Epithelial cell of esophagus (primary cell): ENCODE measurements around the gene SIL1.

ENCODE experiments used
- DNase-seq: peaks from one replicate; pipeline ENCODE4 v3.0.0; 2010; ENCODE audit warnings: low read depth
- H3K4me3 ChIP-seq: 2 replicates; pipeline ENCODE4 v1.5.1; 2011; ENCODE audit warnings: mild to moderate bottlenecking, low read length, control low read depth
- TF ChIP-seq, protein P1 (sequence below): IDR thresholded peaks from 2 replicates; pipeline ENCODE4 v1.5.1; 2011; ENCODE audit warnings: low read depth, mild to moderate bottlenecking, low read length, control low read depth, inconsistent platforms; ENCODE audit not compliant: insufficient read depth; ENCODE audit errors: missing control alignments

SIL1 gene

DNA sequence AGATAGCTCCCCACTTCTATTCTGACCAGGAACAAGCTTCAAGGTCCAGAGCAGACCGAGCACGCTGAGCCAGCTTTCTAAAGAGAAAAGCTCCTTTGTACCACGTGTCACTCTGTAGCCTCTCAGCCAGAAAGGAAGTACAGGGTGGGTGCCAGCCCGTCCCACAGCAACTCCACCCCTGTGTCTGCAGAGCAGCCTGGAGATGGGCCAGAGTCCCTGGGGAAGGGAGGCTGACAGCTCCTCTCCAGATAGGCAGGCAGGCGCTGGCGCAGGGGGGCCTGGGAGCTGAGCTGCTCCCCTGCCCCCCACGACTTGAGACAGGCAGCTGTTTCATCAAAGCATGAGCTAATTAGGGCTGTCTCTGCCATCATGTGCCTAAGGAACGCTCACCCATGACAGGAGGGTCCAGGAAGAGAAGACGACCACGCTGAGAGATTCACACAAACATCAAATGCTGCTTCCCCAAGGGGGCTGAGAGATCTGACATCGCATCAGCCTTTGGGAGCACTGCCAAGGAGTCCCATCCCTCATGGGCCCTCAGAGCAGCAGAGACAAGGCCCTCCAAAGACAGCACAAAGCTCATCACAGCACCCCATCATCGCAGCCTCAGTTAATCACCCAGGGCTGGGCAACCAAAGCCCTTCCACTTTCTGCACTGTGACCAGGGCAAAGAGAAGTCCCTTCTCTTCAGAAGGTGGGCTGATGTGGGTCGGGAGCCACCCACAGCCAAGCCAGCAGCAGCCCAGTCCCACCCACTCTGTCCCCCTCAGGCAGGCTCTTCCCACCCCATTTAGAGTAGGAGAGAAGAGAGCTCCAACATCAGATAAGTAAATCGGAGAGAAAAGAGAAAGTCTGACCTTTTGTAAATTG is 244.5 kb downstream of the SIL1 start:
- DNase-seq = peak; percentile 51

DNA sequence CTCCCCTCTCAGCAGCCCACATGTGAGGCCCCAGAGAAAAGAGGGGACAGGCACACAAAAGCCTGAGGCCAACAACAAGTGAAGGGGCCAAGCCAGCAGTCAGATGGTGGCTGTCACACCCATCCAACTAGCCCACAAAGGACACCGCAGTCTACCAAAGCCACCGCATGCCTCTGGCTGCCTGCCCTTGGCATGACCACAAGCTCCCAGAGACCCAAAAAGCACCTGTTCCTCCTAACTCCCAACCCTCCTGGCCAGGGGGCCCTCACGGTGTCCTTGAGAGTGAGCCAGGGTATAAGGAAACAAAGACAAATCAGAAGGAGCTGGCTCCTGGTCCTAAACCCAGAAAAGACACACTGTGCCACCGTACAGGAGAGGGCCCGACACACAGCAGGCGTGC is 245.2 kb downstream of the SIL1 start:
- TF ChIP-seq, protein P1, sequence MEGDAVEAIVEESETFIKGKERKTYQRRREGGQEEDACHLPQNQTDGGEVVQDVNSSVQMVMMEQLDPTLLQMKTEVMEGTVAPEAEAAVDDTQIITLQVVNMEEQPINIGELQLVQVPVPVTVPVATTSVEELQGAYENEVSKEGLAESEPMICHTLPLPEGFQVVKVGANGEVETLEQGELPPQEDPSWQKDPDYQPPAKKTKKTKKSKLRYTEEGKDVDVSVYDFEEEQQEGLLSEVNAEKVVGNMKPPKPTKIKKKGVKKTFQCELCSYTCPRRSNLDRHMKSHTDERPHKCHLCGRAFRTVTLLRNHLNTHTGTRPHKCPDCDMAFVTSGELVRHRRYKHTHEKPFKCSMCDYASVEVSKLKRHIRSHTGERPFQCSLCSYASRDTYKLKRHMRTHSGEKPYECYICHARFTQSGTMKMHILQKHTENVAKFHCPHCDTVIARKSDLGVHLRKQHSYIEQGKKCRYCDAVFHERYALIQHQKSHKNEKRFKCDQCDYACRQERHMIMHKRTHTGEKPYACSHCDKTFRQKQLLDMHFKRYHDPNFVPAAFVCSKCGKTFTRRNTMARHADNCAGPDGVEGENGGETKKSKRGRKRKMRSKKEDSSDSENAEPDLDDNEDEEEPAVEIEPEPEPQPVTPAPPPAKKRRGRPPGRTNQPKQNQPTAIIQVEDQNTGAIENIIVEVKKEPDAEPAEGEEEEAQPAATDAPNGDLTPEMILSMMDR = no peak
- no peak for DNase-seq

More for the DNA sequence above, 244.5 kb downstream of the SIL1 start:
- TF ChIP-seq, protein P1 = no peak
- H3K4me3 ChIP-seq = no peak overlapping the region

DNA sequence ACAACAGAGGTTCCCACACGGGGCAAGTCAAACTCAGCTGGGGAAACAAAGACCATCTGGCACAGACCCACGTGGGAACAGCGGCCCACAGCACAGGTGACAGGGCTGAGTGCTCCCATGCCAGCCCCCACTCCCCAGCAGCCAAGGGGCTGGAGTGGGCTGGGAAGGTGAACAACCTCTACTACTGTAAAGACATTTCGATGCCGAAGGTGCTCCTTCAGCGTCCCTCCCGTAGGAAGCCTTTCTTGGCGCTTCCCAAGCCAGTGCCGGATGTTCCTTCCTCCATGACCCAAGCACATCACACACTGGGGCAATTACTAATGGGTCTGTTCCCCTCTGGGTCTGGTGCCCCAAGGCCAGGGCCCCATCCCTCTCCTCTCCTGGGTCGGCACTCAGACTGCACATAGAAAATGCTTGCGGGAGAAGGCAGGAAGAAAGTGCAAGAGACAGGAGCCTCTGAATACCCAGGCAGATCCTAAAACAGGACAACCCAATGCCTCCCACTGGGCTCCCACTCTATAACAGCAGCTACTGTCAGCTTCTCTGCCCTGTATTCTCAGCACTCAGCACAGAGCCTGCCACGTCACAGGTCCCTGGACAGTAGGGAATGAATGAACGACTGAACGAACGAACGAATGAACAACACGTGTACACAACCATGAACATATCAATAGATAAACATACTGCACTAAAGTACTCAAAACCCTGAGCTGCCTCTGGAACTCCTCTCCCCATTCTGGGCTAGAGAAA is 246.0 kb downstream of the SIL1 start:
- TF ChIP-seq, protein P1 = no peak
- H3K4me3 ChIP-seq = no peak overlapping the region
- no peak for DNase-seq

More for the DNA sequence above, 245.2 kb downstream of the SIL1 start:
- no peak overlapping the region for H3K4me3 ChIP-seq

DNA sequence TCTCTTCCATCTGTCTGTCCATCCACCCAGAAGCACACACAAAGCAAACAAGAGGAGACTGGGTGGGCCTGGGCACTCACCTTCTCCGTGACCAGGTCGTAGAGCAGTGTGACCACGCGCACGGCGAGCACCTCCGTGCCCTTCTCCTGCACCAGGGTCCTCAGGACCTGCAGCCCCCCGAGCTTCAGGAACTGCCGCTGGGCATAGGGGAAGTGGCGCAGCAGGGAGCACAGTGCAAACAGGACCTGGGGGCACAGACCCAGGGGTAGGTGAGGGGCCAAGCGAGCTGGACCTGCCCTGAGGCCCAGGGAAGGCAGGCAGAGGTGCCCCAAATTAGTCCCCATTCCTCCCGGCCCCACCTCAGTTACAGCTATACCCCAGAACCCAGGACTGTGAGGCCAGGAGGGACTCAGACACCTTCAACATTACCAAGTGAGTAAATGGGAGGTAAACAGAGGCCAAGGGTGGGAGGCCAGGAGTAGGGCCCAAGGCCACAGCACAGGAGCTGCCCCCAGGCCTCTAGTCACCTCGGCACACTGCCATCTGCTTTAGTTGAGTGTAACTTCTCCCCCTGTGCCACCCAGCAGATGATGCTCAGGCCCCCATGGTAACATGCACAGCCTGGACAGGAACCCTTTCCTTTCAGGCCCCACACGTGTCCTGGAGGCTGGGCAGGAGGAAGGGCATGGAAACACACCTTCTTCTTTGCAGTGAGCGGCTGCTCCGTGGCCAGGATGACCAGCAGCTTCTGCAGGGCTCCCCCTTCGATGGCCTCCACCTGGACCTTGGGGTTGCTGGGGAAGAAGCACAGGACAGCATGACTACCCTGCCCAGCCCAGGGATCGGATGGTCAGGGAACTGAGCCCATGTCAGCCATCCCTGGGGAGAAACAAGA is 246.8 kb downstream of the SIL1 start:
- no peak for DNase-seq
- no peak overlapping the region for H3K4me3 ChIP-seq
- TF ChIP-seq, protein P1 = no peak

DNA sequence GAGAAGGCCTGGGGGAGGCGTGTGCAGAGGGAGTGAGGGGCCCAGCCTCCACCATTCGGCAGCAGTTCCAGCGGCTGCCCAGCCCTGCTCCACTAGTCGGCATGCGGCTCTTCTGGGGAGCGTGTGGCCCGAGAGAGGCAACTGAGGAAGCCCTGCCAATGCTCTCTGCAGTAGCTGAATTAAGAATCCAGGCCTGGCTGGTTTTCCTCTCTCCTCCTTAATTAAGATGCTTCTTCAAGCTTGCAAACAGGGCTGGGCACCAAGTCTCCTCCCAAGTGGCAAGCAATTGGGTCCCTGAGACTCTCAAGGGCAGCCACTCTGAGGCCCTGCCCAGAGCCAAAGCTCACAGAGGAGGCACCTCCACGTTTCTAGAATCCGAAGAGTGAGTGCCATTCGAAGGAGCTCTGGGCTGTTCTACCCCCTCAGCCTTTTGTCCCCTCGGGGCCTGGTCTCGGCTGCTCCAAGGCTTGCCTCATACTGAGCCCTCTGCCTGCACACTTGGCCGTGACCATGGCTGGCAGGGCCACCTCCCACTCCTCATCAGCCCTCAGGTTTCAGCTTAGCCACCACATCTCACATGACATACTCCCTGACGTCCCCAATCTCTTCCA is 247.6 kb downstream of the SIL1 start:
- DNase-seq = no peak
- TF ChIP-seq, protein P1 = no peak
- no peak overlapping the region for H3K4me3 ChIP-seq

DNA sequence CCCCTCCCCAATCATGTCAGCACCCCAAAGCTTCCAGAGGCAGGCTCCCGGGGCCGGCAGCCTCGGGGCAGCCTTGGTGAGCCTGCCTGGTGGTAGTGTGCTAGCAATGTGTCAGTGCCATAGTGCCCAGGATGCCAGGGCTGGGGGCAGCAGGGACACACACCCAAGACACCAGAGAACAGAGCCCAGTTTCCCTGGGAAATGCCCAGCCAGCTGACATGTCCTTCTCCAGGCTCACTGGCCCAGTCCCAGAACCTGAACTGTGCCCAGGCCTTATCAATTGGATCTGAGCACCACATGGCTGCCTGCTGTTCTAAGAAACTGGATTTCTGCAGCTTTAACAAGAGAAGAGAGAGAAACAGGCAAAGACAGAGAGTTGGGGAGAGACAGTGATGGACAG is 248.2 kb downstream of the SIL1 start:
- H3K4me3 ChIP-seq = no peak overlapping the region
- TF ChIP-seq, protein P1 = no peak
- DNase-seq = no peak
